SK-N-SH (cell line): Measurements from ENCODE around the gene RPS10. TPM values are rescaled to one million over a fixed set of nuclear protein-coding genes. Genes with fewer than 3 reads are reported as not detected.
"Not testable (repeated sequence)": the region's sequence is repeated elsewhere in the genome, so short reads cannot be mapped to it uniquely, and the experiment has no call there.

Experiments used
- CTCF ChIA-PET: fragments of 300-600, 350-600 bp; formaldehyde crosslinking; extraction: SDS; loops from one replicate; lab custom pipeline; 2021; lab: Yijun Ruan, JAX
- POLR2A ChIA-PET: fragments of 350-600 bp; sonication (Branson Sonifier 250); formaldehyde crosslinking; extraction: SDS; loops from one replicate; lab custom pipeline; 2020; ENCODE audit warnings: antibody characterized with exemption, inconsistent platforms; lab: Yijun Ruan, JAX
- DNase-seq: peaks from one replicate; pipeline ENCODE4 v3.0.0; 2012
- H2AFZ ChIP-seq: fragments of 200-600 bp; sonication (generic); 2 replicates; pipeline ENCODE4 v1.8.1; 2016; ENCODE audit warnings: antibody characterized with exemption, mild to moderate bottlenecking, low read depth
- H3F3A ChIP-seq: fragments of 200-600 bp; sonication (generic); replicated peaks from 2 replicates; pipeline ENCODE3; 2016; ENCODE audit warnings: antibody characterized with exemption, mild to moderate bottlenecking; ENCODE audit not compliant: insufficient read depth
- H3K27ac ChIP-seq, 2 experiments: fragments of 200-500 bp in 1 of 2; fragments of 200-600 bp in 1 of 2; sonication (Bioruptor generic) in 1 of 2; sonication (generic), shearing (Covaris generic) in 1 of 2; 2 replicates each; pipeline versions ENCODE4 v1.5.1 to v1.6.1; 2014 to 2016; ENCODE audit warnings: low read depth in 2 of 2, inconsistent platforms in 1 of 2, low read length in 1 of 2, mild to moderate bottlenecking in 1 of 2, mixed read lengths in 1 of 2
- H3K27me3 ChIP-seq: fragments of 200-600 bp; sonication (generic), shearing (Covaris generic); 2 replicates; pipeline ENCODE4 v1.6.1; 2016; ENCODE audit warnings: mixed run types; ENCODE audit not compliant: insufficient read depth
- H3K36me3 ChIP-seq, 2 experiments: fragments of 200-500 bp in 1 of 2; fragments of 200-600 bp in 1 of 2; sonication (Bioruptor generic) in 1 of 2; sonication (generic) in 1 of 2; replicated peaks in 1 of 2; 2 replicates each; pipeline versions ENCODE3 to v1.5.1; 2014 to 2016; ENCODE audit warnings: low read length in 1 of 2, mild to moderate bottlenecking in 1 of 2; ENCODE audit not compliant: insufficient read depth in 2 of 2, control insufficient read depth in 1 of 2
- H3K4me1 ChIP-seq, 2 experiments: fragments of 200-500 bp in 1 of 2; fragments of 200-600 bp in 1 of 2; sonication (Bioruptor generic) in 1 of 2; sonication (generic), shearing (Covaris generic) in 1 of 2; 2 replicates each; pipeline versions ENCODE4 v1.5.1 to v1.6.1; 2014 to 2016; ENCODE audit warnings: low read depth in 1 of 2, low read length in 1 of 2, mixed run types in 1 of 2; ENCODE audit not compliant: insufficient read depth in 2 of 2, control insufficient read depth in 1 of 2
- H3K4me2 ChIP-seq: fragments of 200-600 bp; sonication (generic), shearing (Covaris generic); 2 replicates; pipeline ENCODE4 v1.6.1; 2017; ENCODE audit warnings: mixed run types
- H3K4me3 ChIP-seq, 2 experiments: fragments of 200-500 bp in 1 of 2; fragments of 200-600 bp in 1 of 2; sonication (Bioruptor generic) in 1 of 2; sonication (generic), shearing (Covaris generic) in 1 of 2; 2 replicates each; pipeline versions ENCODE4 v1.5.1 to v1.8.1; 2014 to 2016; ENCODE audit warnings: low read depth in 2 of 2, inconsistent platforms in 1 of 2, low read length in 1 of 2, mild to moderate bottlenecking in 1 of 2, mixed read lengths in 1 of 2, moderate library complexity in 1 of 2
- H3K79me2 ChIP-seq: fragments of 200-600 bp; sonication (generic); 2 replicates; pipeline ENCODE4 v1.8.1; 2017; ENCODE audit warnings: mild to moderate bottlenecking; ENCODE audit not compliant: insufficient read depth
- H3K9ac ChIP-seq: fragments of 200-600 bp; sonication (generic); 2 replicates; pipeline ENCODE4 v1.6.1; 2017; ENCODE audit warnings: mixed run types
- H3K9me2 ChIP-seq: fragments of 200-600 bp; sonication (generic); 2 replicates; pipeline ENCODE4 v1.6.1; 2017; ENCODE audit warnings: mixed run types
- H3K9me3 ChIP-seq: fragments of 200-600 bp; sonication (generic); 2 replicates; pipeline ENCODE4 v1.6.1; 2017; ENCODE audit warnings: mixed run types, mild to moderate bottlenecking, moderate library complexity
- H4K20me1 ChIP-seq: fragments of 200-600 bp; sonication (generic); 2 replicates; pipeline ENCODE4 v1.6.1; 2017; ENCODE audit warnings: mild to moderate bottlenecking, mixed run types; ENCODE audit not compliant: insufficient read depth
- EZH2phosphoT487 ChIP-seq: fragments of 200-600 bp; sonication (generic); IDR thresholded peaks from 2 replicates; pipeline ENCODE4 v1.6.1; 2017; ENCODE audit warnings: low read depth, mixed run types, mild to moderate bottlenecking, antibody characterized with exemption, moderate library complexity, borderline replicate concordance
- GATA2 ChIP-seq: sonication (generic); formaldehyde crosslinking; IDR thresholded peaks from 2 replicates; pipeline ENCODE4 v1.5.0; 2020; ENCODE audit warnings: mild to moderate bottlenecking, missing genetic modification reagents
- MXI1 ChIP-seq: IDR thresholded peaks from 2 replicates; pipeline ENCODE4 v1.6.1; 2012; ENCODE audit warnings: mild to moderate bottlenecking, low read depth, low read length, improper control_type of control experiment
- RAD21 ChIP-seq: IDR thresholded peaks from 2 replicates; pipeline ENCODE4 v1.6.1; 2012; ENCODE audit warnings: mild to moderate bottlenecking, low read length
- TAF1 ChIP-seq: IDR thresholded peaks from 2 replicates; pipeline ENCODE4 v1.6.1; 2012; ENCODE audit warnings: low read depth, mild to moderate bottlenecking, low read length, moderate library complexity, borderline replicate concordance
- TCF12 ChIP-seq: IDR thresholded peaks from 2 replicates; pipeline ENCODE4 v1.4.0; 2012
- USF1 ChIP-seq: IDR thresholded peaks from 2 replicates; pipeline ENCODE4 v1.4.0; 2012; ENCODE audit warnings: low read depth, borderline replicate concordance
- USF2 ChIP-seq: fragments of 150-350 bp; IDR thresholded peaks from 2 replicates; pipeline ENCODE4 v1.6.1; 2017; ENCODE audit warnings: antibody characterized with exemption, low read length, low read depth, borderline replicate concordance
- WGBS: methylation state at CpG from one replicate; pipeline ENCODE4 v1.1.6; 2017; ENCODE audit warnings: low lambda C conversion rate; 5-methylcytosine and 5-hydroxymethylcytosine counted together
- polyA plus RNA-seq, 3 experiments: library from polyadenylated mRNA; depleted of rRNA; stranded (reverse); fragments of >200 nt; gene quantifications; 2 replicates each; pipeline ENCODE4 v1.2.3, GENCODE V29; 2012

RPS10 gene
- polyA plus RNA-seq, 1 of the 3 experiments (the other 2 are of a cell fraction), result 4,475 TPM

- TF ChIP-seq GATA2 (CRISPR knock-in tag) (no peak), TAF1 (no peak), RAD21 (no peak)
These were observed 13.1 kb downstream of the RPS10 start (continued) for GRCh38 chr6:34412643-34413214.

- Histone ChIP-seq H3K4me1 (no peaks in the 10 kb centered on the region), H3K27ac (no peak overlapping the region), H3K9me3 (no peaks in the 10 kb centered on the region), H3K9ac (no peak overlapping the region), H3F3A (peaks cover 31% of the 10 kb centered on the region), H3K27me3 (no peaks in the 10 kb centered on the region), H3K4me3 (no peak overlapping the region), H3K9me2 (no peaks in the 10 kb centered on the region), H3K4me2 (no peak overlapping the region), H2AFZ (no peak overlapping the region), H3K36me3 (peaks cover 3 to 13% of the 10 kb centered on the region in 2 experiments)
- no peak for DNase-seq
- CTCF ChIA-PET, result no interaction called here
- no peak for TF ChIP-seq EZH2phosphoT487
- no peak for TF ChIP-seq MXI1
- TF ChIP-seq USF2, result no peak
- TF ChIP-seq USF1, result no peak
- no peak for TF ChIP-seq TCF12
- TF ChIP-seq, all 33 proteins: peak for 0
- Histone ChIP-seq H3K79me2 (no peaks in the 10 kb centered on the region), H4K20me1 (peaks cover 15% of the 10 kb centered on the region)
- WGBS, result 78% methylated on average over 5 of the region's 5 CpGs
- POLR2A ChIA-PET, result no interaction called here
These were observed 13.9 kb downstream of the RPS10 start for GRCh38 chr6:34412016-34412415.

- H3K4me2 ChIP-seq, H3K9me3 ChIP-seq, H3K79me2 ChIP-seq, H3K4me3 ChIP-seq, H3K36me3 ChIP-seq, H3K9me2 ChIP-seq, H3F3A ChIP-seq, H4K20me1 ChIP-seq, DNase-seq, H3K9ac ChIP-seq, POLR2A ChIA-PET, H3K4me1 ChIP-seq, H3K27ac ChIP-seq, H3K27me3 ChIP-seq, H2AFZ ChIP-seq: not testable (repeated sequence)
- CTCF ChIA-PET, result interaction anchor here (0.6 kb wide), 1 partner anchor 12 kb away, joined by 3 read pairs; no protein-coding TSS in a partner anchor
- WGBS, result 100% methylated on average over 1 of the region's 1 CpG
These were observed 18.0 kb downstream of the RPS10 start for GRCh38 chr6:34407915-34408314.
